Sciatic nerve (tissue), 2 donors: Measurements from ENCODE around the gene ITPRIP. TPM values are rescaled to one million over a fixed set of nuclear protein-coding genes. Genes with fewer than 3 reads are reported as not detected.

Experiments
- ATAC-seq: fragments of 200-7000 bp; cut with Tn5 transposase; one replicate; pipeline ENCODE4 v1.9.1; 2020; ENCODE audit warnings: mild to moderate bottlenecking, moderate library complexity
- DNase-seq: peaks from one replicate; pipeline ENCODE4 v3.0.0-alpha.2; 2020; ENCODE audit warnings: low spot score
- intact Hi-C: fragments of 100-400 bp; cut with DNase I; formaldehyde crosslinking; loops from one replicate; pipeline ENCODE4 v1.14.2; 2022
- microRNA-seq: library from miRNA; unstranded; fragments of <30 nt; microRNA quantifications from one replicate; pipeline ENCODE4 v1.2.0, GENCODE V29; 2020
- total RNA-seq: library from RNA; stranded (reverse); fragmentation: NEBNext Ultra II Directional; extraction: Animal tissue kit (Norgen Biotek cat#: 25700); gene quantifications from one replicate; pipeline ENCODE4 v1.2.1, GENCODE V29; 2021
- donor health status: DM: no; HTN: no; CAD: no.
- donor health status: DM: no; HTN: no; CAD: no.

Gene ITPRIP
- total RNA-seq, 1 donor from 2014 or later = 24.7 TPM

DNA sequence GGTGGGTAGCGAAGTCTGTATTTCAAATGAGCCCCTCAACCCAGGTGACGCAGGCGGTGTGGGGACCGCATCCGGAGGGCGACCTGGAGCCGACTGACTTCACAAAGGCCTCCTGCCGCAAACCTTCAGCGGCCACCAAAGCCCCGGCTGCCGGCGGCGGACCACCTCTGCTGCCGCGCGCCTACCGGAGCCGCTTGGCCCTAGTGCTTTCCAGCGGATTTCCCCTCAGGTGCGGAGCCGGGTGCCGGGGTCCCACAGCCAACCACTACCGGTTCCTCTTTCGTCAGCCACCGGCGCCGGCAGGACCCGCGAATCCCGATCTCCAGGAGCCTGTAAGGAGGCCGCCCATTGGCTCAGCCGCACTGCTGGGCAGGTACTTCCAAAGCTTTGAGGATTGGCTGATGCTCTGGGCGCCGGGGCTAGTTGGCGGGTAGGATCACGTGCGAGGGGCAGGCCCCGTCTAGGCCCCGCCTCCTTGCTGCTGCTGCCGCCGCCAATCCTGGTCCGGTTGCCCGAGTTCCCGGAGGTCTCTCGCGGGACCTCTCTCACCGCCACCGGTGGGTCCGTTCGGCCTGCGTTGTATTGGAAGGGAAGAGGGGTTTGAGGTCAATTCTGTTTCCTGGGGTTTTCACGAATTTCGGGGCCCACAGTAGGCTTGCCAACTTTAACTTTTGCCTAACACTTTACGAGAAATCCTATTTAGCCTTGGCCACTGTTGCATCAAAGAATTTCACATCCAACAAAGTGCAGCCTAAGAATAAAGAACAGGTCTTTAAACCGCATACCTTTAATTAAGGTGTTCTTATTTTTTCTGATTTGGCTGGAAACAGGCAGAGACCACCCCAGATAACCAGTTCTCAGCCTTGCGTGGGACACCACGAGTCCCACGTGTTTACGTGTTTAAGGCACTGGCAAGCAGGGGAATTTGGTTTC, 69.3 kb downstream of the ITPRIP start, which contains the start of gene GSTO2:
TSS of gene GSTO2 (plus strand) at position 472 of the 933 bp plus-strand sequence. CDS start 5,732 bp downstream, outside the sequence.
- ATAC-seq (peak; percentile 100), DNase-seq (peak; percentile 98)
- intact Hi-C loops = no loop called here

- DNase-seq = no peak
- no peak for ATAC-seq
- intact Hi-C loops = no loop called here
These were observed 69.9 kb downstream of the ITPRIP start for GRCh38 chr10:104268405-104268712.

GRCh38 chr10:104267721-104268404, 70.4 kb downstream of the ITPRIP start:
- intact Hi-C loops = no loop called here
- DNase-seq (no peak), ATAC-seq (no peak)

DNA sequence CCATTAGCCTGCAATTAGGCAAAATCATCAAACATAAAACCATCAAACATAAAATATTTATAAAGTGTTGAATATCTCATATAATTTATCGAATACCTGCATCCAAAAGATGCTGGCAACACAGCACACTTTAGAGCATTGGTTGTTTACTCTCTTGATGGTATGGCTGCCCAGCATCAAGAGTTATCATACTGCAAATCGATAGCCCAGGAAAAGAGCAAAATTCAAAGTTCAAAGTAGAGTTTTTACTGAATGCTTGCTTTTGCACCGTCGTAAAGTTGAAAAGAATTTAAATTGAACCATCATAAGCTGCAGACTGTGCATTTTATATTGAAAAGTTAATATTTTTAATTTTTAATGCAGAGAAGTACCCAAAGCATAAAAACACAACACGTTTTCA, 73.5 kb downstream of the ITPRIP start:
- no peak for ATAC-seq
- no peak for DNase-seq
- intact Hi-C loops = no loop called here

DNA sequence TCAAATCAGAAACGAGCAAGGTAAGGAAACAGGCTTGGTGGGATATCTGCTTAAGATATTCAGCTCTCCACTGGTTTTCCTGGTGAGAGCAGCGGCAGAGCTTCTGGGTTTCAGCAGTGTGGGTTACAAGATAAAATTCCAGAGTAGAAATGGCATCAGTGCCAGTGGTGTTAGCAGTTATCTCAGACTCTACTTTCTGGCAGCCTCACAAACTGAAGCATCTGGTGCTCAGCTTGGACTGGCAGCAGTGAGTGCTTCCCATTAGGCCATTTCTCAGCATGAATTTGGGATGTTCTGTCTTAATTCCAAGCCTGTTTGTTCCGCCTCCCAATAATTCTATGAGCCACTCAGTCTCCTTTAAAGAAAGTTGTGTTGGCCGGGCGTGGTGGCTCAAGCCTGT, 76.2 kb downstream of the ITPRIP start:
- intact Hi-C loops = no loop called here
- ATAC-seq = no peak
- DNase-seq = no peak

DNA sequence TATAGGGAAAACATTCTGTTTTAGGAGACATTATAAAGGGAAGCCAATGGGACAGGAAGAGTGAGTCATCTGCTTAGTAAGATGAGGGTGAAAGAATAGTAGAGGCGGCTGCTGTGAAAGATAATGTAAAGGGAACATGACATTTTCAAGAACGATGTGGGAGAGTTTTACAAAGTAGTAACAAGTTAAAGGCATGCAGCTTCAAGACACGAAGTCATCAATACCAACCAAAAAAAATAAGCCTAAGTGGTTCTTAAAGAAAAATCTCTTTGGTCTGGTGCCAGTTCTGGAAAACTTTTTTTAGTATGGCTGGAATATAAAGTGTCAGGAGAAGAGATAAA, 77.5 kb downstream of the ITPRIP start:
- ATAC-seq = no peak

GRCh38 chr10:104259999-104260774, 78.1 kb downstream of the ITPRIP start:
- no peak for ATAC-seq
- no peak for DNase-seq
- intact Hi-C loops = no loop called here

More for the DNA sequence above, 77.5 kb downstream of the ITPRIP start:
- DNase-seq = no peak
- intact Hi-C loops = no loop called here

Small RNA genes lying within 50 kb of the gene (microRNA-seq; reads per million reads assigned to microRNA genes)
- gene MIR4482 = not detected

Other genes starting within 250 kb of the ITPRIP start
- gene SFR1, start 216.3 kb downstream of the ITPRIP start, total RNA-seq = 7.8 TPM
- gene CFAP43, start 106.1 kb downstream of the ITPRIP start, total RNA-seq = 0.98 TPM
- 55.7 TPM for gene GSTO1, start 83.6 kb downstream of the ITPRIP start, total RNA-seq
- gene GSTO2, start 69.3 kb downstream of the ITPRIP start, total RNA-seq = 2.1 TPM
- 0.67 TPM for gene CFAP58, start 15.4 kb upstream of the ITPRIP start, total RNA-seq